AG09309 (cell line): ENCODE data around the gene RALY.

Experiments used
- DNase-seq: peaks from one replicate; pipeline ENCODE4 v3.0.0-alpha.2; 2010; ENCODE audit warnings: low read depth
- H3K4me3 ChIP-seq: 2 replicates; pipeline ENCODE4 v1.5.1; 2011; ENCODE audit warnings: mild to moderate bottlenecking, low read depth, low read length, moderate library complexity; ENCODE audit not compliant: control insufficient read depth
- CTCF ChIP-seq: IDR thresholded peaks from 2 replicates; pipeline ENCODE4 v1.5.1; 2011; ENCODE audit warnings: mild to moderate bottlenecking, low read depth, low read length, inconsistent platforms; ENCODE audit not compliant: insufficient read depth, control insufficient read depth; ENCODE audit errors: missing control alignments

The RALY gene

GRCh38 chr20:33983371-33983770, 10.3 kb upstream of the RALY start:
- no peak overlapping the region for H3K4me3 ChIP-seq
- no peak for DNase-seq
- no peak for TF ChIP-seq CTCF

GRCh38 chr20:33984182-33984719, 9.5 kb upstream of the RALY start:
- no peak for DNase-seq
- no peak for TF ChIP-seq CTCF
- no peak overlapping the region for H3K4me3 ChIP-seq

- TF ChIP-seq CTCF, result no peak
- no peak overlapping the region for H3K4me3 ChIP-seq
- DNase-seq, result no peak
Observed at GRCh38 chr20:33985280-33985679, 8.4 kb upstream of the RALY start.

GRCh38 chr20:33985830-33986229, 7.9 kb upstream of the RALY start:
- no peak for TF ChIP-seq CTCF
- no peak for DNase-seq
- H3K4me3 ChIP-seq, result no peak overlapping the region

GRCh38 chr20:33986560-33987216, 7.0 kb upstream of the RALY start:
- H3K4me3 ChIP-seq, result no peak overlapping the region
- DNase-seq, result no peak
- no peak for TF ChIP-seq CTCF

GRCh38 chr20:33990075-33990474, 3.6 kb upstream of the RALY start:
- TF ChIP-seq CTCF, result no peak
- no peak for DNase-seq
- no peak overlapping the region for H3K4me3 ChIP-seq
